IPS DF 4.7 (cell line): ENCODE data around the gene MYCBP2.
"Not testable (repeated sequence)": the region's sequence is repeated elsewhere in the genome, so short reads cannot be mapped to it uniquely, and the experiment has no call there.

Experiments
- DNase-seq: peaks from one replicate; pipeline ENCODE4 v3.0.0-alpha.2; 2013; ENCODE audit warnings: low spot score; ENCODE audit errors: extremely low read depth

The MYCBP2 gene

DNA sequence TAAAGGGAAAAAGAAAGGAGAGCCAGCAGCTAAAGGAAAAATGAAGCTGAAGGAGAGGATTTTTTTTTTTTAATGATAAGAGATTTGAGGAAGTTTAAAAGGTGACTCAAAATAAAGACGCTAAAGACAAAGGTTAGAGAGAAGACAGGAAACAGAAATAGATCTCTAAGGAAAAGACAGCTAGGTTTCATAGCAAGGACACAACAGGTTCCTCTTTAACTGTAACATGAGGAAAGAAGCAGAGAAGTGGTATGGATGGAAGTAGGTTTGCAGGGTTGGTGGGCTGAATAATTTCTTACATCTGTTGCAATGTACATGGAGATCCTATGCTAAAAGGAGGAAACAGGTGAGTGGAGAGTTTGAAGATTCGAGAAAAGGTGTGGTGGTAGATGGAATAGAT is 107.5 kb downstream of the MYCBP2 start:
- no peak for DNase-seq

DNA sequence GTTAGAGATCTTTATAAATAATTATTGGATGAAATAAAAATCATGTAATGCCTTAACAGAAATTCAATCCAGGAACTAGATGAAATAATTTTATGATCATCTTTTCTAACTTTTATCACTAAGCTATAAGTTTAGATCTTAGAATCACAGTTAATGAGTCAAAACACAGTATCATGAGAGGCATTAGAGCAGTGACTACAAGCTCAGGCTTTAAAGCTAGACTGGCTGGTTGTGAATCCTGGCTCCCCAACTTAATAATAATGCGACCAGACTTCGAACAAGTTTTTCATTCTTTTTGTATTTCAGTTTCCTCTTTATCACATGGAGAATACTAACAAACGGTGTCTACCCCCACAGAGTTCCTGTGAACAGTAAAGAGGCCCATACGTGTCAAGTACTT is 108.6 kb downstream of the MYCBP2 start:
- DNase-seq, result no peak

GRCh38 chr13:77215543-77215942 is 111.4 kb downstream of the MYCBP2 start:
- DNase-seq, result no peak

- no peak for DNase-seq
These were observed 113.2 kb downstream of the MYCBP2 start for GRCh38 chr13:77213644-77214043.

DNA sequence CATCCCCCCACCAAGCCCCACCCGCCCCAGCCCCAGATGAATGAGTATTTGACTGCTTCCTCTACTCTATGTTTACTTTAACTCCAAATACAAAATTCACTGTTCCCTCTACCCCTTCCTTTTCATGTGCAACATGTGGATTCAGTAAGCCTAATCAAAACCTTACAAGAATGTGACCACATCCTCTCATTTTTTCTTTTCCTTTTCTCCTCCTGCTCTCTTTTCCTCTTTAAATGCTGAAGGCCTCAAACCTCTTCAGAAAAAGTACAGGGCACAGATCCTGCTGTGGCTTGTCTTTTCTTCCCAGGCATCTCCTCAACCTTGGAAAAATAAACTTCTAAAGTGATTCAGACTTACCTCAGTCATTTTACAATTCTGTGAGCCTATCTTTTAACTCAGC is 119.0 kb downstream of the MYCBP2 start:
- no peak for DNase-seq

GRCh38 chr13:77198995-77199394 is 127.9 kb downstream of the MYCBP2 start:
- DNase-seq, result not testable (repeated sequence)

DNA sequence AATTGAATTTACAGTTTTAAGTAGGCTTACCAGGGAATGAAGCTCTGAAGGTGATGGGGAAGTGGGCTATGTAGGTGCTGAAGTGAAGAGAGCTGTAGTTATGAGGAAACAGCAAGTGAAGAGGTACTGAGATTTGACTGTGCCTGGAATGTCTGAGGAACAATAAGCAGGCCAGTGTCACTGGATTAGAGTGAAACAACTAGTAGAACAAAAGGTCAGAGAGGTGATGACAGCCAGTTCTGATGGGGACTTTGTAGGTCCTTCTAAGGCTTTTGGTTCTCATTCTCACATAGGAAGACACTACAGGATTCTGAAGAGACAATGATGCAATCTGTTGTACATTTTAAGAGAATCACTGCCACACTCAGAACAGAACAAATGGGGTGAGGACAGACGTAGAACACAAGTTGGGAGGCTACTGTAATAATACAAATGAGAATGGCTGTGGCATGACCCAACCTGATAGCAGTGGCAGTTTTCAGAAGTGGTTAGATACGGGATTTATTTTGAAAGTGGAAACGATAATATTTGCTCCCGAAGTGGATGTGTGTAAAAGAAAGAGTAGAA is 130.8 kb downstream of the MYCBP2 start:
- no peak for DNase-seq

DNA sequence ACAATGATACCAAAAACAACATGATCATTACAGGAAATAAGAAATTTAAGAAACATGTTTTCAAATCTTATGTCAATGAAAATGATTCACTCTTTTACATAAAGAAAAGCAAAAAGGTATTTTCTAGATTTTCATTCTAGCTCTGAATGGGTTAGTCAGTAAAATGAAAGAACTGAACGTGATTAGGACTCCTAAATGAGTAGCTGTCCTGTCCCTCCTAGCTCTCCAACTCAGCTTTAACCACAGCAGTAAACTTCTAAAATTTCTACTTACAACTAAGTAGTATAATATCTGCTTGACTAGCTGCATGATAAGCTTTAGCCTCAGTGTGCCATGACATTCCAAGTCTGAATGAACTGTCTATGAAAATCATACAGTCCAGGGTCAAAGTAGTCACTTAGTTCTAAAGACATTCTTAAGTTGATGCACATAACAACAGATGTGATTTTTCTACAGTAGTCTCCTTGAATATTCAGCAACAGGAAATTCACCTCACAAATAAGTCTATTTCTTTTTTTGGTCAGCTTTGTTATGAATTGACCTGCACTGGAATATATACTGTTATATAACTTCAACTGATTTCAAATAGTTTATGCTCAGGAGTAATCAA is 136.4 kb downstream of the MYCBP2 start:
- no peak for DNase-seq

DNA sequence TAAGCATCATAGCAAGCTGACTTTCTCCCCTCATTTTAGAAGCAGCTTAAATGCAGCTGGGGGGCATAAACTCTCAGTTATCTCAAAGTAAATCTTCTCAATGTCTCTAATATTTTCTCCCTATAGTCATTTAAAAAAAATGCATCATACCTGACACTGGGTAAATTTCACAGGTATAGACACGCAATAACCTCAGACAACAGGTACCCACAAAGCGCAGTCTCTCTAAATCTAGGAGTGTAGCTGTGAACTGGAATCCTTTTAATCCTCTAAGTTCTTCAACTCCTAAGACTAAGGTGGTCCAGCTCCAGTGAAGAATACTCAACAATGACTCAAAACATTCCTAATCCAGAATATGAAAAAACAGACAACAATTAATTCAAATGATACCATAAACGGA is 141.2 kb downstream of the MYCBP2 start:
- DNase-seq, result no peak

DNA sequence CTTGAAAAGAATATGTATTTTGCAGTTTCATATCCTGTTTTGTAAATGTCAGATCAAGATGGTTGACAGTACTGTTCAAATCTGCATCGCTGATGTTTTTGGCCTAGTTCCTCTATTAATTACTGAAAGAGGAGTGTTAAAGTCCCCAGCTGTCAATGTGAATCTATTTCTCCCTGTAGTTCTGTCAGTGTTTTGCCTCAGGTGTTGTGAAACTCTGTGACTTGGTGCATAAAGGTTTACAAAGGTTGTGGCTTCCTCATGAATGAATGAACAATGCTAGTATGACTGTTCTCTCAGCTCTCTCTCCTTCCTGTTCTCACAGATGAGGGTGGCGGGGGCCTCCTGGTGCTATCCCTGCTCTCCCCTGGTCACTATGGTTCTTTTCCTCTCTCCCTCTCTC is 142.4 kb downstream of the MYCBP2 start:
- DNase-seq, result no peak

DNA sequence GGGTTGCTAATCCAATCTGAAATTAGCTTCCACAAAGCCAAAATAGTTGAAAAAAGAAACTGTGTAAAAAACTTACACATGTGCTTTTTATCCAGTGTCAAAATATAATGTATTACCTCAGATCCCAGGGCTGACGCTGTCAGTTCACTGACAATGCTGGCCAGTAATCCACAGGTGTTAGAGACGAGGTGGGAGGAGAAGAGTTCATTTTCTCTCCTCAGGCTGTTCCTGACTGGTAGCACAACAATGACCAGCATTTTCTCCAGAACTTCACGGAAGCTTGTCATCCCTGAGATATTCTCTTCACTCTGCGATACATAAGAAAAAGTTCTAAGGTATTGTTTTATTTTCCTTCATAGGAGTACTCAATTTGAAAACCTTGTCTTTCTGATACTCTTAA is 146.9 kb downstream of the MYCBP2 start:
- no peak for DNase-seq

- DNase-seq, result no peak
These were observed 149.2 kb downstream of the MYCBP2 start for GRCh38 chr13:77177646-77178045.

DNA sequence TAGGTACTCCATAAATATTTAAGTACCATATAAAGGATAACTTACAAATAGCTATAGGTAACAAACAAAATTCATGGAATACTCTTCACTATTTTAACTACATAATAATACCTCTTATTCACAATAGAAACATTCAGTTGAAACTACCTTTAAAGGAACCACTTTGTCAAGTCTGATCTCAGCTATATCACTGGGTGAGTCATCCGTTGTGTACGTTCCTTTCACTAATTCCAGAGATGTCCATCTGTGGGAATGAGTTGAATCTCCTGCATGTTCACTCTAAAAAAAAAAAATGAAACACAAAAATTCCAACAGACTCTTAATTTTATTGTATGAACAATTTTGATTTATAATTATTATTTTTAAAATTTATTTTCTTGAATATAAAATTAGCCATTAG is 150.5 kb downstream of the MYCBP2 start:
- no peak for DNase-seq

- DNase-seq, result no peak
These were observed 154.2 kb downstream of the MYCBP2 start for GRCh38 chr13:77172650-77173049.

- no peak for DNase-seq
These were observed 155.4 kb downstream of the MYCBP2 start for GRCh38 chr13:77171451-77171850.

- no peak for DNase-seq
These were observed 158.7 kb downstream of the MYCBP2 start for GRCh38 chr13:77168237-77168636.

DNA sequence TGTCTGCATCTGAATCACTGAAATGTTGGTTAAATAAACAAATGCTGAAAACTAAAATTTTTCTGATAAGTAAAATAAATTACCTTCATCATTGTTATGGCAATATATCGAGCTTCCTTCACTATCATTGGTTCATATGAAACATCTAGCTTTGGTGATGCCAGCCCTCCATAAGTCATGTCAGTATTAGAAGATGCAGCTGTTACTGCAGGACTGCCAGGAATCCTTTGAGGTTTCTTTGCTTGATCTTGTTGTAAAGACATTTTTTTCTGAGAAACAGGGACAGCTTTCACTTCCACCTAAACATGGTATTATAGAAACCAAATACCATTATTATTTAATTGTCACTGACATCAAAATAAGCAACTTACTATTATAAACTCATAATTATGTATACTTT is 176.2 kb downstream of the MYCBP2 start:
- no peak for DNase-seq

DNA sequence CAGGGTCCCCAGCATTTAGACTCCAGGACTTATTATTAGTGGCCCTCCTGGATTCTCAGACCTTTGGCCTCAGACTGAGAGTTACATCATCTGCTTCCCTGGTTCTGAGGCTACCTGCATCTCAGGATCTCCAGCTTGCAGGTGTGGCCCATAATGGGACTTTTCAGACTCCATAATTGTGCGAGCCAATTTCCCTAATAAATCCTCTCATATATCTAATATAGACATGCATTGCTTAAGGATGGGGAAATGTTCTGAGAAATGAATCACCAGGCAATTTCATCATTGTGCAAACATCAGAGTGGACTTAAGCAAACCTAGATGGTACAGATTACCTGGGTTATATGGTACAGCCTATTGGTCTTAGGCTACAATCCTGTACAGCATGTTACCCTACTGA is 183.5 kb downstream of the MYCBP2 start:
- no peak for DNase-seq

GRCh38 chr13:77139306-77139705 is 187.6 kb downstream of the MYCBP2 start:
- no peak for DNase-seq

DNA sequence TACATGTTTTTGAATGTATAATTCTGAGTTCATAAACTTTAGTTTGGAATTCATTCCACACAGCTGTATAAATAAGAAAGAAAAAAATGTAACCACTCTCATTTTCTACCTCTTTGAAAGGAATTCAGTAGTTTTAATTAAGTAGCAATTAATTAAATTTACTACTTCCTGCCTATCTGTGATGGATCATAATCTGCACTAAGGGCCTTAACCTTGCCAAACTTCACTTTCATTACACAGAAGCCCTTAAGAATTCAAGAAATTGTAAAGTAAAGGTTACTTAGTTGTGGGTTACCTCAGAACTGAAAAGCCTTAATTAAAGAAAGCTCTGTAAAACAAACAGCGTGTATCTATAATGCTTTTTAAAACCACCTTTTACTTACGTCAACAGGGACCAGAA is 188.1 kb downstream of the MYCBP2 start:
- no peak for DNase-seq

GRCh38 chr13:77136902-77137420 is 189.9 kb downstream of the MYCBP2 start:
- no peak for DNase-seq

DNA sequence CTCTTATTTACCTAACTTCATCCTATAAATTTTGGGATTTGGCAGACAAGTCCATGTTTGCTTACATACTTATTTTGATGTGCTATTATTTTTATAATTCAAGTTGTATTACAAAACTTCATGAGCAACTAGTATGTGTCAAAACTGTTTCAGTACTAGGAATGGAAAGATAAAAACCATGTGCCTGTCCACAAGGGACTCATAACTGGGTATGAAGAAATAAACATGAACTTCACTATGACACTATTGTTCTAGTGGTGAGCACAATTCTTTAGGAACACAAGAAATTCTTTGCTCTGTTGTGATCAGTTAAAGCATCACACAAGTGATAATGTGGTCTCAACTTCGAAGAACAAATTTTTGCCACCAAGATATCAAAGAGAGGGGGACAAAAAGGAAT is 202.5 kb downstream of the MYCBP2 start:
- DNase-seq, result no peak

- DNase-seq, result no peak
These were observed 208.8 kb downstream of the MYCBP2 start for GRCh38 chr13:77118134-77118533.
